Measurements from ENCODE around the gene CFAP52. TPM values are rescaled to one million over a fixed set of nuclear protein-coding genes. Genes with fewer than 3 reads are reported as not detected.

Gene CFAP52
- total RNA-seq, 1 experiment from 2014 or later = not detected

DNA sequence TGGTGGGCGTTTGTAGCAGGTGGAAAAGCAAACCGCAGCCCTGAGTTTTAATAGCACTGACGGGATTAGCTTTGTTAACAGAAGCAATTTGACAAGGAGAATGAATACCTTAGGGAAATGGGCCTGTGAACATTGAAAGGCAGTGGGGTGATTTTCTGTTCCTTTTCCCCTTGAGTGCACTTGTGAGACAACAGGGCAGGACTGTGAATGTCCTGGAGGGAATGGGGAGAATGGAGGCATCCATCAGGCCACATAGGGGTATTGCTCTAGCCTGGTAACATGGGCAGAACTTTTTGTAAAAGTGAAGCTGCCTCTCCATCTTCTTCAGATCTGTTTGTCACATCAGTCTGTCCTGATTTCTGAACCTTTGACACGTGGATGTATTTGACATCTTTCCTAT lies 95.1 kb downstream of the CFAP52 start:
- no peak overlapping the region for H2AK5ac ChIP-seq (ENCODE audit: insufficient read length, low read length)
- H4K8ac ChIP-seq (replicated peaks; ENCODE audit: insufficient read length, low read depth, low read length) = no peak overlapping the region
- no peak overlapping the region for H3T11ph ChIP-seq (ENCODE audit: low read length)
- no peak overlapping the region for H2AFZ ChIP-seq (ENCODE audit: low read length)
- no peak overlapping the region for H3K23ac ChIP-seq (ENCODE audit: insufficient read length, low read depth, low read length)
- no peaks in the 10 kb centered on the region for H3K27me3 Mint-ChIP-seq (ENCODE audit: low read depth)
- no peaks in the 10 kb centered on the region for H3K79me2 ChIP-seq (ENCODE audit: insufficient read depth, low read length)
- no peaks in the 10 kb centered on the region for H3K9me3 Mint-ChIP-seq
- H3K36me3 Mint-ChIP-seq (ENCODE audit: insufficient read depth in 1 of 3, low read depth in 3 of 3) = peaks cover 0 to 10% (median 4%) of the 10 kb centered on the region in 3 experiments; a peak in 3 of 7 replicates
- H2BK5ac ChIP-seq (ENCODE audit: insufficient read length, low read length) = no peak overlapping the region
- no peak overlapping the region for H3K9ac ChIP-seq (ENCODE audit: extremely low read depth, insufficient read length, low read length)
- no peak overlapping the region for H4K5ac ChIP-seq (ENCODE audit: insufficient read length, low read depth, low read length)
- no peaks in the 10 kb centered on the region for H3K79me1 ChIP-seq (ENCODE audit: insufficient read depth, low read depth, low read length, poor library complexity, severe bottlenecking)
- no peak overlapping the region for H4K91ac ChIP-seq (ENCODE audit: insufficient read length, low read depth, low read length)
- no peak overlapping the region for H3K14ac ChIP-seq (ENCODE audit: insufficient read depth, low read length)
- no peak overlapping the region for H2BK15ac ChIP-seq (ENCODE audit: low read depth, low read length)
- H3K56ac ChIP-seq (ENCODE audit: insufficient read length, low read depth, low read length) = no peak overlapping the region
- no peaks in the 10 kb centered on the region for H4K20me1 ChIP-seq (ENCODE audit: control insufficient read depth, insufficient read depth, insufficient read length)
- peaks cover 6 to 12% of the 10 kb centered on the region in 2 experiments for H3K4me1 Mint-ChIP-seq
- H2BK12ac ChIP-seq (ENCODE audit: insufficient read length, low read depth, low read length) = no peak overlapping the region
- no peak for DNase-seq
- TF ChIP-seq CTCF (conservative IDR thresholded peaks at IDR 0.05) = no peak
- WGBS (ENCODE audit: extremely low coverage, insufficient read length, low lambda C conversion rate) = no CpG with 5 or more reads among the region's 4 CpGs
- peaks cover 7% of the 10 kb centered on the region for H3K4me1 ChIP-seq (ENCODE audit: insufficient read depth, low read length)
- no peak overlapping the region for H2BK20ac ChIP-seq (ENCODE audit: low read depth, low read length, poor library complexity, severe bottlenecking)
- no peak overlapping the region for H3K27ac ChIP-seq (ENCODE audit: insufficient read length, low read depth, low read length)
- no peak overlapping the region for H2BK120ac ChIP-seq (ENCODE audit: low read depth, low read length, poor library complexity, severe bottlenecking)
- H3K4me3 Mint-ChIP-seq = no peak overlapping the region
- H3K18ac ChIP-seq (ENCODE audit: insufficient read length, low read depth, low read length) = no peak overlapping the region
- no peak overlapping the region for H3K4ac ChIP-seq (ENCODE audit: low read depth, low read length)
- no peak overlapping the region for H3K4me2 ChIP-seq (ENCODE audit: insufficient read depth, insufficient read length, low read length)
- H3K27ac Mint-ChIP-seq = no peak overlapping the region; a peak in 1 of 7 replicates
- H3K27me3 ChIP-seq (ENCODE audit: insufficient read depth, low read length) = no peaks in the 10 kb centered on the region
- no peaks in the 10 kb centered on the region for H3K23me2 ChIP-seq (ENCODE audit: insufficient read length, low read depth, low read length, poor library complexity, severe bottlenecking)
- H3K9me3 ChIP-seq (ENCODE audit: control insufficient read depth, low read depth, low read length) = no peaks in the 10 kb centered on the region

All from H9 (cell line).